Occipital lobe (tissue), 2 donors: Measurements from ENCODE around the gene KCNS1. TPM values are rescaled to one million over a fixed set of nuclear protein-coding genes. Genes with fewer than 3 reads are reported as not detected.
A peak's percentile ranks its signal among the peaks of the same experiment; 100 is the strongest.

Source experiments
- DNase-seq: peaks from one replicate; lab custom pipeline; 2025; lab: John Stamatoyannopoulos, UW
- total RNA-seq: library from RNA; depleted of rRNA; stranded (reverse); fragments of >200 nt; gene quantifications from one replicate; pipeline ENCODE4 v1.2.3, GENCODE V29; 2014

KCNS1 gene
- total RNA-seq, 1 donor from 2014 or later: 2.7 TPM

GRCh38 chr20:45109634-45110033 is 8.7 kb upstream of the KCNS1 start:
- no peak for DNase-seq

- DNase-seq: no peak
Measured at GRCh38 chr20:45105317-45105716, 4.4 kb upstream of the KCNS1 start.

- peak; percentile 66 for DNase-seq
Measured at GRCh38 chr20:45104786-45105185, 3.9 kb upstream of the KCNS1 start.

GRCh38 chr20:45103072-45103471 is 2.1 kb upstream of the KCNS1 start:
- no peak for DNase-seq

GRCh38 chr20:45101333-45101850 is 465 bp upstream of the KCNS1 start:
- DNase-seq: no peak

GRCh38 chr20:45098103-45098773 is 2.7 kb downstream of the KCNS1 start:
- DNase-seq: no peak

GRCh38 chr20:45097485-45098102 is 3.3 kb downstream of the KCNS1 start:
- no peak for DNase-seq

- DNase-seq: peak; percentile 56
Measured at GRCh38 chr20:45096781-45097180, 4.1 kb downstream of the KCNS1 start.

- peak; percentile 50 for DNase-seq
Measured at GRCh38 chr20:45095805-45096238, 5.1 kb downstream of the KCNS1 start.

- no peak for DNase-seq
Measured at GRCh38 chr20:45094864-45095574, 5.9 kb downstream of the KCNS1 start.

GRCh38 chr20:45094201-45094600 is 6.7 kb downstream of the KCNS1 start:
- DNase-seq: no peak

- DNase-seq: no peak
Measured at GRCh38 chr20:45092898-45093297, 8.0 kb downstream of the KCNS1 start.

GRCh38 chr20:45091366-45091765 is 9.6 kb downstream of the KCNS1 start:
- no peak for DNase-seq

GRCh38 chr20:45090481-45090880 is 10.4 kb downstream of the KCNS1 start:
- DNase-seq: no peak

- peak; percentile 23 for DNase-seq
Measured at GRCh38 chr20:45088247-45088646, 12.7 kb downstream of the KCNS1 start.

- DNase-seq: no peak
Measured at GRCh38 chr20:45087814-45088213, 13.1 kb downstream of the KCNS1 start.

- DNase-seq: no peak
Measured at GRCh38 chr20:45087097-45087790, 13.7 kb downstream of the KCNS1 start.

GRCh38 chr20:45085867-45086266 is 15.1 kb downstream of the KCNS1 start:
- DNase-seq: no peak

GRCh38 chr20:45085289-45085688 is 15.6 kb downstream of the KCNS1 start:
- no peak for DNase-seq

- DNase-seq: no peak
Measured at GRCh38 chr20:45083127-45083526, 17.8 kb downstream of the KCNS1 start.

GRCh38 chr20:45082468-45082867 is 18.5 kb downstream of the KCNS1 start:
- DNase-seq: no peak
